Upper lobe of right lung (tissue), 1 donor: ENCODE results near the gene GPR180. TPM values are rescaled to one million over a fixed set of nuclear protein-coding genes. Genes with fewer than 3 reads are reported as not detected.

Experiments
- ATAC-seq: fragments of 200-7000 bp; cut with Tn5 transposase; one replicate; pipeline ENCODE4 v1.9.1; 2020; ENCODE audit warnings: mild to moderate bottlenecking, moderate library complexity
- DNase-seq: peaks from one replicate; pipeline ENCODE4 v3.0.0-alpha.2; 2020
- H3K27ac ChIP-seq: fragments of 200-600 bp; one replicate; pipeline ENCODE4 v1.8.0; 2022
- H3K27me3 ChIP-seq: fragments of 200-600 bp; one replicate; pipeline ENCODE4 v1.8.0; 2022; ENCODE audit warnings: mild to moderate bottlenecking
- H3K36me3 ChIP-seq: fragments of 200-600 bp; one replicate; pipeline ENCODE4 v1.8.0; 2022
- H3K4me1 ChIP-seq: fragments of 200-600 bp; one replicate; pipeline ENCODE4 v1.8.0; 2022
- H3K4me3 ChIP-seq: fragments of 200-600 bp; one replicate; pipeline ENCODE4 v1.8.0; 2022; ENCODE audit warnings: mild to moderate bottlenecking
- H3K9me3 ChIP-seq: fragments of 200-600 bp; one replicate; pipeline ENCODE4 v1.8.0; 2022
- intact Hi-C: fragments of 100-400 bp; cut with DNase I; formaldehyde crosslinking; loops from one replicate; pipeline ENCODE4 v1.11.0; 2022
- total RNA-seq: library from RNA; stranded (reverse); fragmentation: NEBNext Ultra II Directional; extraction: Animal tissue kit (Norgen Biotek cat#: 25700); gene quantifications from one replicate; pipeline ENCODE4 v1.2.1, GENCODE V29; 2021
- TF ChIP-seq, protein P1 (sequence below): fragments of 200-600 bp; IDR thresholded peaks from one replicate; pipeline ENCODE4 v1.8.0; 2022; ENCODE audit warnings: antibody characterized with exemption
- donor health status: DM: no; HTN: yes; CAD: no; lungs with severe emphysema.

Gene GPR180
- total RNA-seq, 1 donor from 2014 or later: 6.0 TPM

DNA sequence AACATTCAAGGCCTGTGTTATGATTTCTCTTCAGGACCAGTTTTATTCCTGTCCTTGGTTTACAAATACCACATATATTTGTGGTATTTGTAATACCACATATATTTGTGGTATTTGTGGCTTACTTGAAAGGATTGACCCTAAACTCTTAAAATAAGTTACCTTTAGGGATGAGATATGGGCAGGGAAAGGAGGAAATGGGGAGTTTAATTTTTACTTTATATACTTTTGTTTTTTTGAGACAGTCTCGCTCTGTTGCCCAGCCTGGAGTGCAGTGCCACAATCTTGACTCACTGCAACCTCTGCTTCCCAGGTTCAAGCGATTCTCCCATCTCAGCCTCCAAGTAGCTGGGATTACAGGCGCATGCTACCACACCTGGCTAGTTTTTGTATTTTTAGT, 3.4 kb upstream of the GPR180 start:
- DNase-seq (no peak), ATAC-seq (no peak)
- H3K4me1 ChIP-seq: peaks cover 20% of the 10 kb centered on the region
- intact Hi-C loops: no loop called here
- H3K27ac ChIP-seq: no peak overlapping the region
- H3K36me3 ChIP-seq: no peaks in the 10 kb centered on the region
- H3K4me3 ChIP-seq: no peak overlapping the region
- H3K27me3 ChIP-seq: no peaks in the 10 kb centered on the region
- TF ChIP-seq, protein P1, sequence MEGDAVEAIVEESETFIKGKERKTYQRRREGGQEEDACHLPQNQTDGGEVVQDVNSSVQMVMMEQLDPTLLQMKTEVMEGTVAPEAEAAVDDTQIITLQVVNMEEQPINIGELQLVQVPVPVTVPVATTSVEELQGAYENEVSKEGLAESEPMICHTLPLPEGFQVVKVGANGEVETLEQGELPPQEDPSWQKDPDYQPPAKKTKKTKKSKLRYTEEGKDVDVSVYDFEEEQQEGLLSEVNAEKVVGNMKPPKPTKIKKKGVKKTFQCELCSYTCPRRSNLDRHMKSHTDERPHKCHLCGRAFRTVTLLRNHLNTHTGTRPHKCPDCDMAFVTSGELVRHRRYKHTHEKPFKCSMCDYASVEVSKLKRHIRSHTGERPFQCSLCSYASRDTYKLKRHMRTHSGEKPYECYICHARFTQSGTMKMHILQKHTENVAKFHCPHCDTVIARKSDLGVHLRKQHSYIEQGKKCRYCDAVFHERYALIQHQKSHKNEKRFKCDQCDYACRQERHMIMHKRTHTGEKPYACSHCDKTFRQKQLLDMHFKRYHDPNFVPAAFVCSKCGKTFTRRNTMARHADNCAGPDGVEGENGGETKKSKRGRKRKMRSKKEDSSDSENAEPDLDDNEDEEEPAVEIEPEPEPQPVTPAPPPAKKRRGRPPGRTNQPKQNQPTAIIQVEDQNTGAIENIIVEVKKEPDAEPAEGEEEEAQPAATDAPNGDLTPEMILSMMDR: no peak
- no peaks in the 10 kb centered on the region for H3K9me3 ChIP-seq

DNA sequence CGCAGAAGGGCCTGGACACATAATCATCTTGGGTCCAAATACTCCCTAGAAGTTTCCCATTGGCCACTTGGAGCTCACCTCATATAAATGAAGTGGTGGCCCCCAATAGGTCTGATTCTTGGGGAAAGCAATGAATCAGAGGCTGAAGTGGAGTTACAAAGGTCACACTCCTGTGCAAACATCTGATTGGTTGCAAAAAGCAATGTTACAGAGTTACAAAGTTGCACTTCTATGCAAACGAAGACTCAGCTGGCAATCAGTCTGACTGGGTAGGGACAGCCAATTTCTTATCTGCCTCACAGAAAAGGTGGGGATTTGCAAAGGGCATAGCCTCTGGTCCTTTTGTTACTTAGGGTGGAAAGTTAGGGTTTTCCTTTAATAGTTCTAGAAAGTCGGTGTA, 1.8 kb upstream of the GPR180 start:
- no peak overlapping the region for H3K4me3 ChIP-seq
- H3K36me3 ChIP-seq: no peaks in the 10 kb centered on the region
- no peak overlapping the region for H3K27ac ChIP-seq
- H3K9me3 ChIP-seq: no peaks in the 10 kb centered on the region
- H3K4me1 ChIP-seq: peaks cover 15% of the 10 kb centered on the region
- TF ChIP-seq, protein P1: no peak
- DNase-seq (no peak), ATAC-seq (no peak)
- intact Hi-C loops: no loop called here
- no peaks in the 10 kb centered on the region for H3K27me3 ChIP-seq

DNA sequence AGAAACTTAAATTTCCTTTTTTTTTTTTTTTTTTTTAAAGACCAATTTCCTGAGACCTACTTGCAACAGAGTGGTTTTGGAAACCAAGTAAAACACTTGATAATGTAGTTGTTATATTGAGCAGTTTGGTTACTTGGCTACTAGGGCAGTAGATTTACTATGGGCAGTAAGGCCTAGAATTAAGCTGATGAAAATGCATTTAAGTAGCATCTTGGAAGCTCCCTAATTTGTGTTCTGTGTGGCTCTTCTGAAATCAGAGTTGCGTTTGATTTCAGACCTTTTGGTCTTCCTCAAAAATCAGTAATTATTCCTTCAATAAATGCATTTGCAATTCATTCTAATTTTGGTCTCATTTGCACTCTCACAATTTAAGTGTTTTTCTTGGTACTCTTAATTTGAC, 810 bp downstream of the GPR180 start:
- TF ChIP-seq, protein P1: no peak
- Histone ChIP-seq H3K4me1 (peaks cover 8% of the 10 kb centered on the region), H3K4me3 (peak overlapping the region; percentile 89), H3K27me3 (no peaks in the 10 kb centered on the region), H3K27ac (peak overlapping the region; percentile 79), H3K36me3 (peaks cover 19% of the 10 kb centered on the region), H3K9me3 (no peaks in the 10 kb centered on the region)
- DNase-seq (no peak), ATAC-seq (no peak)
- intact Hi-C loops: no loop called here

DNA sequence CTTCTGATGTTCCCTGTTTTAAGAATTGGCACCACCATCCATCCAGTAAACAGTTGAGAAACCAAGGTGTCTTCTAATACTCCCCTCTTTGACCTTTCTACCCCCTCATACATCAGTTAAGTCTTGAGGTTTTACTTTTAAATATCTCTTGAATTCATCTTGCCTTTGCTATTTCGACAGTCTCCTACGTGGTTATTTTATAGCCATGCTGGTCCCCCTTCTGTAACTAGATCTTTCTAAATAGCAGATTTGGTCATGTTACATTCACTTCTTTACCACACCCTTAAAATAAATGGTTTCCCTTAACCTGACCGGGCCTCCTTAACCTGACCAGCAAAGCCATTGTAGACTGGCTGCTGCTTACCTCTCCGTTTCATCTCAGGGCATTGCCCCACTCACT, 5.4 kb downstream of the GPR180 start:
- Histone ChIP-seq H3K27ac (no peak overlapping the region), H3K4me3 (no peak overlapping the region), H3K9me3 (no peaks in the 10 kb centered on the region), H3K4me1 (peaks cover 8% of the 10 kb centered on the region), H3K36me3 (peaks cover 48% of the 10 kb centered on the region), H3K27me3 (no peaks in the 10 kb centered on the region)
- TF ChIP-seq, protein P1: no peak
- ATAC-seq: no peak
- intact Hi-C loops: no loop called here
- DNase-seq: no peak

DNA sequence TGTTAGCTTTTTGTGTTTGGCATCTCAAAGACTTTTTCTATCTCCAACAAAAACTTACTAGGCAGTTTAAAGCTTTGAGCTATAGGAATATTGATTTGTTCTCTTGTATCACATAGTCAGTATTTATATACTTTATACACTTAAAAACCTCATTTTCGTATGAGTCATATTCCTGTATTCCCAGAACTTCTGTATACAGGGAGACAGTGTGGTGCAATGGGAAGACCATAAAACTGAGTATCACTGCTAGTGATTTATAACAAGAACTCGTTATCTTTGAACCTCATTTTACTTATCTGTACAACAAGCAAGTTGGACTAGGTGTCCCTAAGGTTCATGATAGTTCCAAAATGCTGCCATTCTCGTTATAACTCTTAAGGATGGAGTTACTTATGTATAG, 6.3 kb downstream of the GPR180 start:
- Histone ChIP-seq H3K9me3 (no peaks in the 10 kb centered on the region), H3K4me3 (no peak overlapping the region), H3K4me1 (peaks cover 5% of the 10 kb centered on the region), H3K36me3 (peaks cover 57% of the 10 kb centered on the region), H3K27ac (no peak overlapping the region), H3K27me3 (no peaks in the 10 kb centered on the region)
- ATAC-seq (no peak), DNase-seq (no peak)
- intact Hi-C loops: no loop called here
- TF ChIP-seq, protein P1: no peak

DNA sequence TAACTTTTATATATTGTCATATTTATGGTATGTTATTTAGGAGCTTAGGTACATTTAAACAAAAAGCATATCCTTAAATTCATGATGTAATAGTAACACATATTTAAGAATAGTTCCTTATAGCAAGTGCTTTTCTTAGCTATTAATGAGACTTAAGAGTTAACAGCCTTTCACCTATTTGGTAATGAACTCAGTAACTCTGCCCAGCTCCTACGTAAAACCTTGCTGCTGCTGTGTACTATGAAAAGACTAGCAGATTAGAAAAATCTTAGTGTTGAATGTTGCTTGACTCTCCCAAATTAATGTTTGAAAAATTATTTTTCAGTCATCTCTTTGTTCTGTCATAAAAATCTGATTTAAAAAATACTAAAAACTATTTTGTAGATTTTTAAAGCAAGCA, 6.9 kb downstream of the GPR180 start:
- intact Hi-C loops: no loop called here
- Histone ChIP-seq H3K27ac (no peak overlapping the region), H3K4me1 (peaks cover 1% of the 10 kb centered on the region), H3K36me3 (peaks cover 64% of the 10 kb centered on the region), H3K9me3 (no peaks in the 10 kb centered on the region), H3K4me3 (no peak overlapping the region), H3K27me3 (no peaks in the 10 kb centered on the region)
- TF ChIP-seq, protein P1: no peak
- DNase-seq (no peak), ATAC-seq (no peak)
